T follicular helper cell (primary cell): ENCODE data around the gene TMEM9.

Experiments
- DNase-seq: peaks from one replicate; pipeline ENCODE4 v3.0.0-alpha.2; 2020; ENCODE audit warnings: low read depth

The TMEM9 gene

DNA sequence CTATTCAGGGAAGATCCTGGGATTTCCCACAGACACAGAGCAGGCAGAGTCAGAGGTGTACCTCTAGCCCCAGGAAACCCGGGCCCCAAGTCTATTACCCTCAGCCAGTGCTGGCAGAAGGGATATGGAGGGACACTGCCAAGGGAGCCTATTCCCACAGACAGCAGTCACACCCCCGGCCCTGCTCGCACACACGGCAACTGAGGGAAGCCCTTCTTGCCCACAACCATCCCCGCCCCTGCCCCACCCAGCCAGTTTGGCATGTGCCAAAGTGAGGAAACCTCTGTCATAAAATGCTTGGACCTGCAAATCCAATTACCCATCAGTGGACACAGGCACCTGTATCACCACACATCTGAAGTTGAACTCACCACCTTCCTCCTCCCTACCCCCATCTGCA is 48.6 kb downstream of the TMEM9 start:
- no peak for DNase-seq

DNA sequence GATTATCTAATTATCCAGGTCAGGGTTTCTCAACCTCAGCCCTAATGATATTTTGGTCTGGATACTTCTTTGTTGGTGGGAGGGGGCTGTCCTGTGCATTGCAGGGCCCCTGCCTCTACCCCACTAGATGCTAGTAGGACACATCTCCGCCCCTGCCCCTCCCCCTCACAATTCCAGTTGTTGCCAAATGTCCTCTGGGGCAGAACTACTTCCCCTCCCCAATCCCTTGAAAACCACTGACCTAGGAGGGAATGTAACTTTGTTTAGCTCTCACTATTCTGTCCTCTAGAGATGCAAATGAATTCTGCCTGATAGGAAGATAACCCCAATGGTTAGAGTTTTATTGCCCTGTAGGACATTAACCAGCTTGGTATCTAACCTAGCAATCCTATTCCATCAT is 50.1 kb downstream of the TMEM9 start:
- DNase-seq: no peak

DNA sequence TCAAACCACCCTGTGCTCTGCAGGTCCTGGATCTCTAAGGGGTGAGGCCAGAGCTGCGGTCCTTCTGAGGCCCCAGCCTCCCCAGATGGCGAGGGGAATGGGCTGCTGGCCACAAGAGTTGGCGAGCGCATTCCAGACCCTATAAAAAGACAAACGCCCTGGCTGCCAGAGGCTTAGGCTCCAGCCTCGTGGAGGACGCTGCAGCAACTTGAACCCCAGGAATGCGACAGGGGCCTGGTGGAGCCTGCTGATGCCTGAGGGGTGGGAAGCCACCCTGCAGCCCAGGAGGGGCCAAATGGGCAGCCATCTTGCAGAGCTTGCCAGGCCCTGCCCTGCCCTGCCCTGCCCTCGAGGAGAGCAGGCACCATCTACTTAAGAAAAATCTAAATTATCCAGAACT is 50.6 kb downstream of the TMEM9 start:
- no peak for DNase-seq

- no peak for DNase-seq
Measured at GRCh38 chr1:201100169-201100930, 53.9 kb downstream of the TMEM9 start.

GRCh38 chr1:201098992-201099677 is 55.1 kb downstream of the TMEM9 start:
- no peak for DNase-seq

GRCh38 chr1:201096977-201097856 is 57.1 kb downstream of the TMEM9 start:
- no peak for DNase-seq

GRCh38 chr1:201096041-201096461 is 58.2 kb downstream of the TMEM9 start:
- DNase-seq: no peak

DNA sequence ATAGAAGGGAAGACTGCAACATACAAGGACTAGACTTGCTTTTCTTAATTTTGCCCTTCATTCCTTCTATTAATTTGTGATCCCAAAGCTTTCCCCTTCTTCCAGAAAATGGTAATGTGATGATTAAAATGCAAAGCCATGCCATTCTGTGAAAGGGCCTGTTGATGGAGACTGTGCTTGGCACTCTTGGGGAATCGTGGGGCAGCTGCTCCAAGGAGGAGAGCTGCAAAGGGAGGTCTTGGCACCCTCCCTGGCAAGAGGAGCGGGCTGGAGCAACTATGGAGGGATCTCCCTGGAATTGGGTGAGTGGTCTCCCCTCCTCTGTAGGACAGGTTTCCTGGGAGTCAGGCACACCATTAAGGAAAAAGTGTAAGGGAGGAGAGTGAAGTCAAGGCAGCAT is 58.7 kb downstream of the TMEM9 start:
- DNase-seq: no peak

GRCh38 chr1:201094832-201095231 is 59.4 kb downstream of the TMEM9 start:
- no peak for DNase-seq

- DNase-seq: no peak
Measured at GRCh38 chr1:201093962-201094361, 60.3 kb downstream of the TMEM9 start.

DNA sequence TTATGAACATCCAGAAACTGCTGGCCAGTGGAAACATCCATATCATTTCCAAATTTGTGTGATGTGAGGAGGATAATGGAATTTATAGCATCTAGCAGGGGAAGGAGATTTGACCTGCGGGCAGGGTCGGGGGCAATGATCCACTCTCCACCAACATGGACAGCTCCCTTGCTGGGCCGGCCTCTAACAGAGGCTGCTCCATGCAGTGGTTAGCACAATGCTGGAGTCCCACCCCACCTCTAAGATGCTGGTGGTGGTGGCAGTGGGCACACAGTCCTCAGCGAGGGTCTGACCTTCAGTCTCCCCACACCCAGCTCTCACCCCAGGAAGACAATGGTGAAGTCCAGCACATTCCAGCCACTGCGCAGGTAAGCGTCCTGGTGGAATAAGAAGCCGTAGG is 60.7 kb downstream of the TMEM9 start:
- no peak for DNase-seq

GRCh38 chr1:201092738-201093137 is 61.5 kb downstream of the TMEM9 start:
- DNase-seq: no peak

GRCh38 chr1:201091256-201091655 is 63.0 kb downstream of the TMEM9 start:
- DNase-seq: no peak

DNA sequence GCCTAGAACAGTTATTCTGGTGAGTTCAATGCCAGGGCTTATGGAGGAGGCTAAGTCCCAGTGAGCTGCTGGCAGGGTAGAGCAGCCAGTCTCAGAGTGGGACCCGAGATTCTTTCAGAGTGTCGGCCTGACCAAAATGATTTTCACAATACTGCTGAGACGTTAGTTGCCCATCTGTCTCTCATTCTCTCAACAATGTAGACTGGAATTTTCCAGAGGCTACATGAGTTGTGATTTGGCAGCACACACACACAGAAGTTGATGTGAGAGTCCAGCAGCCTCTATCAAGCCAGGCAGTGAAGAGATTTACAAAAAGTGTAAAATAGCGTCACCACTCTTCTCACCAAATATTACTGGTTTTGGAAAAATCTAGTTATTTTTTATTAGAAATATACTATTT is 63.7 kb downstream of the TMEM9 start:
- no peak for DNase-seq

DNA sequence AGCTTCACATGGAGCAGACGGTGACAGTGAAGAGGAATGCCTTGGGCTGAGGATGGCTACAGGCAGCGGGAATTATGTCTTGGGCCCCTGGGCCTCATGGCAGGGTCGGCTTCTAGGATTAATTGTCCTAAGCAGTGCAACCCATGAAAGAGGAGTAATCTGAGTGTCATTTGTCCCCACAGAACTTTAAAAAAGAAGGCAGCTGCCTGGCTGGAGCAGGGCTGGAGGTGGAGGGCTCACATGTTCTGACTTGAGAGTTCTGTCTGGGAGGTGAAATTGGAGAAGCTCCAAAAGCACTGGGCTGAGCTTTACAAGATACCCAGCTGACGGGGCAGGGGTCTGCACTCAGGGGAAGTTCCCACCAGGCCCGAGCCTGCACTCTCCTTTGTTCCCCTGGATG is 64.7 kb downstream of the TMEM9 start:
- no peak for DNase-seq

GRCh38 chr1:201088901-201089525 is 65.3 kb downstream of the TMEM9 start:
- no peak for DNase-seq

- no peak for DNase-seq
Measured at GRCh38 chr1:201088395-201088794, 65.9 kb downstream of the TMEM9 start.

DNA sequence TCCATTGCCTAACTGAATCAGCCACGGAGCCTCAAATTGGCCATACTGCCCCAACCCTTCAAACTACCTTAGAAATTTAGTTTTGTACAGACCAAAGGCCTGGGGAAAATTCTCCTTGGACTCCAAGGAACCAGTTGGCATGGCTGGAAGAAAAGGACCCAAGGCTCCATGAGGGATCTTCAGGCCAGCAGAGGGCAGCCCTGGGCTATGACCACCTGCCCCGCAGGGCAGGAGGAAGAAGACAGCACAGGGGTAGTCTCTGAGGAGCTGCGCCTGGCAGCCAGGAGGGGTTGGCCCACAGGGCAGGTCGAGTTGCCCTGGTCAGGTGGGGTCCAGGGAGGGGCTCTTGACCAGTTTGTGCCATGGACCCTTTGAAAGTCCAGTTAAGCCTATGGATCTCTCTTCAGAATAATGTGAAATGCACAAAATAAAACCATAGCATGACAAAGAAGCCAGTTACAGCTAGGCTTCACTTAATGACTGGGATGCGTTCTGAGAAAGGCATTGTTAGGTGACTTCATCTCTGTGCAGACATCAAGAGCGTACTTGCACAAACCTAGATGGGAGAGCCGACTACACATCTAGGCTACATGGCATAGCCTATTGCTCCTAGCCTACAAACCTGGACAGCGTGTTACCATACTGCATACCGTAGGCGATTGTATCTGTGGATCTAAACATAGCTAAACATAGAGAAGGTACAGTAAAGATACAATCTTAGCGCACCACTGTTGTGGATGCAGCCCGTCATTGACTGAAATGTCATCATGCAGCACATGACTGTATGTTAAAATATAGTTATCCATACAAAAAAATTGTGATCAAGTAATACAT is 68.2 kb downstream of the TMEM9 start:
- no peak for DNase-seq
